SHP77 (cell line): Measurements from ENCODE around the gene HECTD1.
"Not testable (repeated sequence)": the region's sequence is repeated elsewhere in the genome, so short reads cannot be mapped to it uniquely, and the experiment has no call there.

ENCODE experiments used
- DNase-seq, 2 experiments: peaks; one replicate each; lab custom pipeline; 2025; lab: John Stamatoyannopoulos, UW

Gene HECTD1

DNA sequence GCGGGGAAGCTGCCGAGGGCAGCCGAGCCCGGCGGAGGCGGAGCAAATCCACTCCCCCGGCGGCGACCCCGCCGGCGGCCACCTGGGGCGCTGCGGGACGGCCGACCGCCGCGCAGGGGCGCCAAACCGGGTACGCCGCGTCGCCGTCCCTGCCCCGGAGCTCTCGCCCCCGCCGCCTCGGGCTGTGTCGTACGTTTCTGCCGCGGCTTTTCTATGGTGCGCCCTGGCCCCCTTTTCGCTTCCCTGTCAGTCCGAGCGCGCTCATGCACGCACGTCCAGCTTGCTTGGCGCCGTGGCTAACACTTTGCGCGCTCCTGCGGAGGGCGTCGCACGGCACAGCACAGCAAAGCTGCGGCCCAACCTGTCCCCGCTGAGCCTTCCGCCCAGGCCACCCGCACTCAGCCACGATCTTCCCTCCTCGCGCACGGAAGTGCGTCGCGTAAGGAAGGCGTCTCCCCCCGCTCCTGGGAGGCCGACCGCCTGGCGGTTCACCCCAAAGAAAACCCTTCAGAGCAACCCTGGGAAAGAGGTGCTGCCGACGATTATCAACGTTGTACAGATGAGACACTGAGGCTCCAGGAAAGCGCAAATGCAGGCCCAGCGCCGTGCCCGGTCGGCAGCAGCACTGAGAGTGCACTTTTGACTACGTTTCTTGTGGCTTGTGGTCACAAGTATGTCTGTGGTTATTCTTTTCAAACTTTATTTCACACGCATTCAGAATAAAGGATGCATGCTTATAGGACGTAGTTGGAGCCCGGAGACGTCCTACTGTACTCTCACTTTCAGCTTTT is at the start of gene HECTD1:
HECTD1 (minus strand) TSS at position 39 of the 791 bp plus-strand sequence. CDS start 1,857 bp downstream, outside the sequence.
- peak; percentile 94 to 95 for DNase-seq

DNA sequence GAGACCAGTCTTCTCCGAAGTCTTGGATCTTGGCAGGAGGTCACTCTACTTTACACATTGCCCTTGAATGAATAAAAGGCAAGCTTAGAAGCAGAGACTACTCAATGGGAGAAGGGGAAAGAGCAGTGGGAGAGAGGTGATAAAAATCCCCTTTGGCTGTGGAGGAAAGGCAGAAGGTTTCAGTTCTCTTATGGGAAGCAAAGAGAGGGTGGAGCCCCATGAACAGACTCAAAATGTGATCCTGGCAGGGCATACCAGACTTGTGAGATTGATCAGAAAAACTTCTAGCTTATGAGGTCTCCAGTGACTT is 49.6 kb upstream of the HECTD1 start:
- no peak for DNase-seq

DNA sequence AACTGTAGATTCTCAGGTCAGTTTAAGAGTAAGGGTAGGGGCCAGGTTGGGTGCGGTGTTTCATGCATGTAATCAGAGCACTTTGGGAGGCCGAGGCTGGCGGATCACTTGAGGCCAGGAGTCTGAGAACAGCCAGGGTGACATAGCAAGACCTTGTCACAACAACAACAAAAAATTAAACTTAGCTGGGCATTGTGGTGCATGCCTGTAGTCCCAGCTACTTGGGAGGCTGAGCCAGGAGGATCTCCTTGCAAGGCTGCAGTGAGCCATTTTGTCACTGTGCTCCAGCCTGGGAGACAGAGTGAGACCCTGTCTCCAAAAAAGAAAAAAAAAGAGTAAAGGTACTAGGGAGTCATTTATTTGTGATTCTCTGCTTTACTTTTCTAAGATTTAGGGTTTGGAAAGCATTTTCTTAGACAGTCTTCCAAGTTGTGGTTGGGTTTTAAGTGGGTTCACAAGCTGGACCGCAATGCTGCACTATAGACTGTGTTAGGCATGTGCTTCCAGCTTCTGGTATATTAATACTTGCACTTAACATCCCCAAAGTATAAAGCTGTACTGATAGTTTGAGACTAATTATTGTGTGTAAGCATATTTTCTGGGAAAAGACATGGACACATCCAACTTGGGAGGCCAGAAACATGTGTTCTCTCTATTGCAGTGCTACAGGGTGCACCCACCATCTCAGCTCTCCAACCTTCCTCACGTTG is 49.1 kb upstream of the HECTD1 start:
- no peak for DNase-seq

DNA sequence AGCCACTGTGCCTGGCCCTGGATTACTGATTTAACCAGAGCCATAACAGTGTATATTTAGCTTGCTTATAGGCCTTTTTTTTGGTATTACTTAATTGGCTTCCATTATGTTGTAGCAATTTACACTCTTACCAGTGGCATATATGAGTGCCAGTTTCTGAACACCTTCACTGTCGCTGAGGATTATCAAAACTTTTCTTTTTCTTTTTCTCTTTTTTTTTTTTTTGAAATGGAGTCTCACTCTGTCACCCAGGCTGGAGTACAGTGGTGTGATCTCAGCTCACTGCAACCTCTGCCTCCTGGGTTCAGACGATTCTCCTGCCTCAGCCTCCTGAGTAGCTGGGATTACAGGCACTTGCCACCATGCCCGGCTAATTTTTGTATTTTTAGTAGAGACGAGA is 48.3 kb upstream of the HECTD1 start:
- not testable (repeated sequence) for DNase-seq

DNA sequence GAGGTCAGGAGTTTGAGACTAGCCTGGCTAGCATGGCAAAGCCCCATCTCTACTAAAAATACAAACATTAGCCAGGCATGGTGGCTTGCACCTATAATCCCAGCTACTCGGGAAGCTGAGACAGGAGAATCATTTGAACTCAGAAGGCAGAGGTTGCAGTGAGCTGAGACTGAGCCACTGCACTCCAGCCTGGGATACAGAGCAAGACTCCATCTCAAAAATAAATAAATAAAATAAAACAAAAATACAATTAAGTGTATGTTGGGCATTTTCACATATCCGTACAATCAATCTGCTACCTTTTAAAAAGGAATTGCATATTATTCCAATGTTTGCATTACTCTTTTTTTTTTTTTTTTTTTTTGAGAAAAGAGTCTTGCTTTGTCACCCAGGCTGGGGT is 47.7 kb upstream of the HECTD1 start:
- DNase-seq, result no peak

DNA sequence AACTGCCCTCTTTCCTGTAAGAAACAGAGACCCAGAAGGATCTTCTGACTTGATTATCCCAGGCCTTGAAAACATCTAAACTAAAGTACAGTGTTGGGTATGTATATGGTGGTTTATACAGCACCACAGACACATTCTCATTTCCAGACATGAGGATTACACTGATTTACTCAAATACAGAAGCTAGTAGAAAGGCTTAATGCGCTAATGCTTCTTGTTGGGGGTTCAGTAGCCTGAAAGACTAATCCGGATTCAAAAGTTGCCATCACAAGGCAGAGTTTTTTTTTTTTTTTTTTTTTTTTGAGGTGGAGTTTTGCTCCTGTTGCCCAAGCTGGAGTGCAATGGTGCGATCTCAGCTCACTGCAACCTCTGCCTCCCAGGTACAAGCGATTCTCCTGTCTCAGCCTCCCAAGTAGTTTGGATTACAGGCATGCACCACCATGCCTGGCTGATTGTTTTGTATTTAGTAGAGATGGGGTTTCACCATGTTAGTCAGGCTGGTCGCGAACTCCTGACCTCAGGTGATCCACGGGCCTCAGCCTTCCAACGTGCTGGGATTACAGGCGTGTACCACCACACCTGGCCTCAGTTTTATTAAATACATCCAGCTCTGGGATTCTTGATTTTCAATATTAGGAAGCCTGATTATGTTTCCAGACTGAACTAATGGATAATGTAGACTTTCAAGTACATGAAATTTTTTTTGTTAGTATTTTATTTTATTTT is 46.3 kb upstream of the HECTD1 start:
- no peak for DNase-seq

DNA sequence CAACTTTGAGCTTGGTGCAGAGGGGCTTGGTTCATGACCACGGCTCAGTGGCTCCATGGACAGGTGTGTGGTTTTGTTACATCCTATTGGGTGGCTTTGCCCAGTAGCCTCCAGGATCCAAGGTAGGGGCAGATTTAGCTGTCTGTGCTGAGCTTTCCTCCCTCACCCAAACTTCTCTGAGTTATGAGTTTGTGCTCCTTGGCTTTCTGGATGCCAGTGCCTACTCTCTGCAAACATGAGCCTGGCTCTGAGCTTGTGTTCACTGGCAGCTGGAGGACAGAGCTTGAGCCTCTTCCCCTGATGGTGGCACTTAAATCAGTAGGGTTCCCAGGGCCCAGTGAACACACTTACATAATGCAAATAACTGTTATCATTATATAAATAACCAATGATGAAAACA is 45.3 kb upstream of the HECTD1 start:
- DNase-seq, result no peak

DNA sequence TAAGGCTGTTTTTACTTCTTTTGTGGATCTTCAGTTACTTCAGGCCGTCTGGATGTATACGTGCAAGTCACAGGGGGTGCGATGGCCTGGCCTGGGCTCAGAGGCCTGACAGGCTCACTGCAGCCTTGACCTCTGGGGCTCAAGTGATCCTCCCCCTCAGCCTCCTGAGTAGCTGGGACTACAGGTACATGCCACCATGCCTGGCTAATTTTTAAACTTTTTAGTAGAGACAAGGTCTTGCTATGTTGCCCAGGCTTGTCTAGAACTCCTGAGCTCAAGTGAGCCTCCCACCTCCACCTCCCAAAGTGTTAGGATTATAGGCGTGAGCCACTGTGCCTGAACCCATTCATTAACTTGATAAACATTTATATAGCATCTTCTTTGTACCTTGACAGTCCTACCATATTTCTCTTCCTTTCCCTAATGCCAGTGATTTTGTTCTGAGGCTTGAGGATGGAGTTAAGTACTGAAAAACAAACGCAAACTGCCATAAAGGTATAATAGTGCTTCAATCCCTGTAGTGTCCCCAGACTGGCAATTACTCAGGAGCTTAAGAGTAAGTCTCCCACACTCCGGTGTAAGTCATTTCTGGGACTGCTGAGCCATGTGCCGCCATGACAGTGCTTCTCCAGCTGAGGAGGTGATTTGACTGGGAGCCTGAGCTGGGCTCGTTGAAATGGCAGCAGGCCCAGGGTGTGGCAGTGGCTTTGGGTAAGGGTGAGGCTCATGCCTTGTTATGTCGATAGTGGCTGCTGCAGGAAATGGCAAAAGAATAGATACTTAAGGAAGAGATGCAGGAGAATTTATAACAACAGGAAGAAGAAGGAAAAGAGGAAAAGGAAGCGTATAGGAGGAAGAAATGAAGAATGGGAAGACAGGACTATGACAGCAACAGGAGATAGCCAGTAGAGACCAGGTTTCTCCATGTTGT is 43.7 kb upstream of the HECTD1 start:
- no peak for DNase-seq

DNA sequence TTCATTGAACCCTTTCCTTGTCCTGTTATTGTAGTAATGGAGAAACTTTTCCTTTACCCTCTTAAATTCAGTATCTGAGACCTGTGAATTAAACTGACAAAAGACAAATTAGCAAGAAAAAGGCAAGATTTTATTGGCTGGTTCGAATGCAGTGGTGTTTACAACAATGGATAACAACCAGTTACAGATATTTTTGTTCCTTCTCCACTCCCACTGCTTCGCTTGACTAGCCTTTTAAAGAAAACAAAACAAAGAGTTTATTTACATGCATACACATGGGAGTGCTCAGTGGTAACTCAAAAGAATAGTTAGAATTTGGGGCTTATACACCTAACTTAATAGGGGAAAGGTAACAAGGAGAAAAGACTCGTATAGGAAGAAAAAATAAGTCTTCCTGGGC is 37.0 kb upstream of the HECTD1 start:
- no peak for DNase-seq

DNA sequence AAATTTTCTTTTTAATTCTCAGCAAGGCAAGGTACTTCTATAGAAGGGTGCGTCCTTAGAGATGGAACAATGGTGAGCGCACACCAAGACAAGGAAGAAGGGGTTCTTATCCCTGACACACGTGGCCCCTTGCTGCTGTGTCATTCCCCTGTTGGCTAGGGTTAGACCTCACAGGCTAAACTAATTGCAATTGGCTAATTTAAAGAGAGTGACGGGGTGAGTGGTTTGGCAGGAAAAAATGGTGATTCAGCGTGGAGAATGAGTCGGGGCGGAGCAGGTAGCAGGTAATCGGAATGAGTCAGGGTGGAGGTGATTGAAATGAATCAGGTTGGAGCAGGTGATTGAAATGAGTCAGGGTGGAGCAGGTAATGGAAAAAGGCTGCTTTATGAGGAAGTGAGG is 36.3 kb upstream of the HECTD1 start:
- DNase-seq, result no peak

DNA sequence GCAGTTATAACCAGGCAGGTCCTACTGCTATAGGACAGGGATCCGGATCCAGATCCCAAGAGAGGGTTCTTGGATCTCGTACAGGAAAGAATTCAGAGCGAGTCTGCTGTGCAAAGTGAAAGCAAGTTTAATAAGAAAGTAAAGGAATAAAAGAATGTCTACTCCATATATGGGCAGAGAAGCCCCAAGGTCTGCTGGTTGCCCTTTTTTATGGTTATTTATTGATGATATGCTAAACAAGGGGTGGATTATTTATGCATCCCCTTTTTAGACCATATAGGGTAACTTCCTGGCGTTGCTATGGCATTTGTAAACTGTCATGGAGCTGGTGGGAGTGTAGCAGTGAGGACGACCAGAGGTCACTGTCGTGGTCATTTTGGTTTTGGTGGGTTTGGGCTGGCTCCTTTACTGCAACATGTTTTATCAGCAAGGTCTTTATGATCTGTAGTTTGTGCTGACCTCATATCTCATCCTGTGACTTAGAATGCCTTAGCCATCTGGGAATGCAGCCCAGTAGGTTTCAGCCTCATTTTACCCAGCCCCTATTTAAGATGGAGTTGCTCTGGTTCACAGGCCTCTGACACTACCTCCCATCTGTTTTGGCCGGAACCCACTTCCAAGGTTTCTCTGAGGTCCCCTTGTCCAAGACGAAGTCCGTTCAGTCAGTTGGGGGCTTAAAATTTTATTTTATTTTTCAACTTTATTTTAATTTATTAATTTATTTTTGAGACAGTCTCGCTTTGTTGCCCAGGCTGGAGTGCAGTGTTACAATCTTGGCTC is 34.8 kb upstream of the HECTD1 start:
- not testable (repeated sequence) for DNase-seq

DNA sequence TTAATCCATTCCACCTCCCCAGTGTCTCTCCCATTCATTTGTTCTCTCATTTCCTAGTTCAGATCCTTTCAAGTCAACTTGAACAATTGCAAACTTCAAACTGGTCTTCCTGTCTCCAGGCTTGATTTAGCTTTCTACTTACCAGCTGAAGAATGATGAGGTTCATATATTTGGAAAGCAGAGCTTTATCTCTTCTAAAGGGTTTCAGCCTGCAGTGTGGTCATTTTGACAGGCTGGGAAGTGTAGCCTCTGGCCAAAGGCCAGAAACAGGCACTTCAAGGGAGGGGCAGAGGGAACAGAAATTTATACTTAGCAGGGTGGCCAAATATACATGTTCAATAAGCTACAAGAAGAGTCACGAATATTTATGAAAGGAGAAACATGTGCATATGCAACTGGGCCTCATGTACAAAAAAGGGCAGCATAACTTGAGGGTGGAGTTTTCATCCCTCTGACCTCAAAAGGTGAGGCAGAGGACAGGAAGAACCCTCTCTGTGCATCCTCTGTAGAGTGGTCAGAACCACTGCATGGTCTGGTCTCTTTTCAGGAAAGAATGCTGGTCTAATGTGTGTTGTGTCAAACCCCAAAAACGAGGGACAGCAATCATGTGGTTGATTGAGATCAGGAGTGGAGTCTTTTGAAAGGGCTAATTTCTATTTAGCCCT is 34.0 kb upstream of the HECTD1 start:
- DNase-seq, result no peak

DNA sequence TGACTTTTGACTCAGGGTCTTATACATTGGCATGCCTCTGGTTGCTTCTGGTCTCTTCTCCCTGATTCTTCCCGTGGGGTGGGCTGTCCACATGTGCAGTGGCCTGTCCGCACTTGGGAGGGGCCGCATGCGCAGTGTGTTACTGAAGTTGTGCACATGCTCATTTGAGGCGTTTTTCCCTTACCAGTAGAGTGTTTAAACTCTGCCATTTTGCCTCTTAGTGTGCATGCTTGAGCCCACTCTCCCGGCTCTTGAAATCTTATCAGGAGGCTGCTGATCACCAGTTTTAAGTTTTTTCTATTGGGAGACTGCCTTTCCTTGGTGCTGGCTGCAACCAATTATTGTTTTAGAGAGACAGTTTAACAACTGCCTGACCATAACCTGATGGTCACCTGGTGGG is 32.1 kb upstream of the HECTD1 start:
- no peak for DNase-seq

DNA sequence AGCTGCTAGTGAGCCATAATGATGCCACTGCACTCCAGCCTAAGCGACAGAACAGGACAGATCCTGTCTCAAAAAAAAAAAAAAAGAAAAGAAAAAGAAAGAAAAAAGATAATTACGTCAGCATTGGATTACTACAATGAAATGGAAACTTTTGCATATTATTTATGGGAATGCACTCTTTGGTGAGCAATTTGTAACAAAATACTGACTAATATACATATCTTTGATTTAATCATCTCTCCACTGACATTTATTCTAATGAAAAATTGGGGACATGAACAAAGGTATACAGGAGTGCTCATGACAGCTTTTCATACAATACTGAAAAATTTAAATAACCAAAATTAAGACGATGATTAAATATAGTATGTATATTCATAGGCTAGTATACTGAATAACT is 27.9 kb upstream of the HECTD1 start:
- DNase-seq, result no peak

DNA sequence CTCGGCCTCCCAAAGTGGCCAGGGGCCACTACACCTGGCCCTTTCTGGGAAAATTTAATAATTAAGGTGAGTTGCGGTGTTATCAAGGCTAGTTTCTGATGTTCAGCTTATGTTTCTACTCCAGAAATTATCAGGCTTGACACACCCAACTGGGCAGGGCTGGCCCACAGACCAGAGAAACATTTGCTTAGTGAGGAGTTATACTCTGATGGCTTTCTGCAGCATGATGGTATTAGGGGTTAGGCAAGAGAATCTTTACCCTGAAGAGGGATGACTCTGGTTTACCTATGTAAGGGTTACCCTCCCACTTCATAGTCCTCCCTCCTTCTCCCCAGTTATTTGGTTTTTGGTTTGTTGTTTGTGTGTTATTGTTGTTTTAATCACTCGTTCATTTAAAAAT is 24.5 kb upstream of the HECTD1 start:
- DNase-seq, result no peak

DNA sequence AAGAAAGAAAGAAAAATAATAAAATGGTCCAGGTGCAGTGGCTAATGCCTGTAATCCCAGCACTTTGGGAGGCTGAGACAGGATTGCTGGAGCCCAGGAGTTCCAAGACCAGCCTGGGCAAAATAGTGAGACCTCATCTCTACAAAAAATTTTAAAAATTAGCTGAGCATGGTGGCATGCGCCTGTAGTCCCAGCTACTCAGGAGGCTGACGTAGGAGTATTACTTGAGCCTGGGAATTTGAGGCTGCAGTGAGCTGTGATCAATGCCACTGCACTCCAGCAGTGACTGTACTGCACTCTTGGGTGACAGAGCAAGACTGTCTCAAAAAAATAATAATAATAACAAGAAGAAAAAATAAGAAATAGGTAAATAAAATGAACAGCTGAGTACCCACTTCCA is 23.7 kb upstream of the HECTD1 start:
- not testable (repeated sequence) for DNase-seq

DNA sequence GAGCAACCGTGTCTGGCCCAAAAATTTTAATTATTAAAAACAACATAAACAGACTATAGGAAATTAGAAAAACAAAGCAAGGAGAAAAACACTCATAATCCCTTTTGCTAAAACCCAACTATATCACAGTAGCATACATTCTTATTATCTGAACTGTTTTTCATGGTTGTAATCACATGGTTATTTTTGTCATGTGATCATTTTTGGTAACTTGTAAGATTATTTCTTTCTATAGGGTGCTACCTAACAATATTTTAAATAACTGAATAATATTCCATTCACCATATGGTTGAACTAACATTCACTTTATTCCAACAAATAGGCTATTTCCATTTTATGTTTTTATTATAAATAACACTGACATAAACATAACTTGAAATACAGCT is 23.0 kb upstream of the HECTD1 start:
- DNase-seq, result no peak

DNA sequence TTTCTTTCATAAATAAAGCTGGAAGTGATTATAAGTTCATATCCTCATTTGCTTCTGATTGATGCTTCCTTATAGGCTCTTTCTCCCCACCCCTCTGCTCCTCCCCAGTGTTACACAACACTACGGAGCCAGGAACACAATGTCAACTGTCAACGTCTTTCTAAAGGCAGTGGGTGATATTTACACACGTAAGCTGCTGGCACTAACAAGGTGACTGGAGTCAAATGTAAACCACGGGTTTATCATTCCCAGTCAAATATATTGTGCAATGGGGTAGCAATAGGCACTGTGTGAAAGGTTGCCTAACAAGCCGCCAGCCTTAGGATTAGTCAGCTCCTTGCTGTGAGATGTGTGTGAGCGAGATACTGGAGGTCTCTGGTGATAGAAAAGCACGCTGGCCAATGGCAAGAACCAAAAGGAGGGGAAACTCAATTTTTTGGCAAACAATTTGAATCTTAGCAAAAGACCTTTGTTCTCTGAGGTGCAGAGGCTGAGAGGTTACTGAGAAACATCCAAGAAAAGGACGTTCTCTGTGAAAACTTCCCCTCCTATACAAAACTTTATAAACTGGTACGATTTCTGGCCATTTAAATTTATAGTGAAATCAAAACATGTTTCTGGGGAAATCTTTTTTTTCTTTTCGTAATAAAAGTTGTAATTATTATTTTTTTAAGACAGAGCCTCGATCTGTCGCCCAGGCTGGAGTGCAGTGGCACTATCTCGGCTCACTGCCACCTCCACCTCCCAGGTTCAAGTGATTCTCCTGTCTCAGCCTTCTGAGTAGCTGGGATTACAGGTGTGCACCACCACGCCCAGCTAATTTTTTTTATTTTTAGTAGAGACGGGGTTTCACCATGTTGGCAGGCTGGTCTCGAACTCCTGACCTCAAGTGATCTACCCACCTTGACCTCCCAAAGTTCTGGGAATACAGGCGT is 22.3 kb upstream of the HECTD1 start:
- DNase-seq, result peak; percentile 75 to 88

DNA sequence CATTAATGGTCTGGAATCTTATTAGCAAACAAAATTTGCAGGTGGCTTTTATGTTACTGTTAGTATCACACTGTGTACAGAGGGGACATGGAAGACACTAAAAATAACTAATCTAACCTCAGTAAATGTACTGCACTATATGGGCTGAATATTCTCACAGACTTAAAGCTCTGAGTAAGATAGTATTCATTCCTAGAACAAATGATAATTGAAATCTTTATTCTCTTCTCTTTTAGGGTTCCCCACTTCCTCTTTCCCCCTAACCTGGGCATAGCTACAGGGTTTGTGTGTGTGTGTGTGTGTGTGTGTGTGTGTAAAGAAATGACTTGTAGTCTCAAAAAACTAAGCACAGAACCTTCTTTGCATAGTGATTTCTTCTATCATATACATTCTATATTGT is 21.4 kb upstream of the HECTD1 start:
- DNase-seq, result no peak

DNA sequence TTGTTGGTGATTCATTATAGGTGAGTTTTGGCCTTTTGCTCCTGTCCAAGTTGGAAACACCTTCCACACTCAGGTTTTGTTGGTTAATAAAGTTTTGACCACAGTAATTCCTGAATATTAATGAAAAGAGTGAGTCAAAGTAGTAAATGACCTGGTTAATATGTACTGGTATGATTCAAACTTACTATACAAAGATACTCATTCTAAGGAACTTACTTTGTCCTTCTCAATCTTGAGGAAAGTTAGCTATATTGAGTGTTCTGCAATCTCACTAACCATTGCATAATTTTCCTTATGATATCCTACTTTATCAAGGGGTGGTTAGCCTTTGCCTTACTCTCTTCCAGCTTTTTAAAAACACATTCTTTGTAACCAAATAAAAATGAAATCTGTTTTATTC is 20.9 kb upstream of the HECTD1 start:
- no peak for DNase-seq
